Activated CD4-positive, alpha-beta T cell treated with anti-CD3 and anti-CD28 coated beads, Interleukin-2, Interleukin-4, amounts not matched to agents 100 ng/mL and 50 ng/mL, durations not matched to agents 16 hours and 8 hours (primary cell): ENCODE data around the gene SLC9A8.
"Not testable (repeated sequence)": the region's sequence is repeated elsewhere in the genome, so short reads cannot be mapped to it uniquely, and the experiment has no call there.

Experiments
- DNase-seq: peaks from one replicate; pipeline ENCODE4 v3.0.0-alpha.2; 2020; ENCODE audit warnings: low spot score

Gene SLC9A8

GRCh38 chr20:49893242-49894072, 80.8 kb downstream of the SLC9A8 start:
- DNase-seq = peak; percentile 44

- peak; percentile 73 for DNase-seq
These were observed 81.4 kb downstream of the SLC9A8 start for GRCh38 chr20:49894073-49894470.

- not testable (repeated sequence) for DNase-seq
These were observed 83.0 kb downstream of the SLC9A8 start for GRCh38 chr20:49895474-49896093.

- DNase-seq = no peak
These were observed 83.6 kb downstream of the SLC9A8 start for GRCh38 chr20:49896204-49896603.

- no peak for DNase-seq
These were observed 87.1 kb downstream of the SLC9A8 start for GRCh38 chr20:49899541-49900383.

GRCh38 chr20:49901588-49901987, 89.0 kb downstream of the SLC9A8 start:
- DNase-seq = no peak

GRCh38 chr20:49904440-49905214, 92.0 kb downstream of the SLC9A8 start:
- no peak for DNase-seq

- DNase-seq = no peak
These were observed 92.9 kb downstream of the SLC9A8 start for GRCh38 chr20:49905415-49906091.

GRCh38 chr20:49906101-49906604, 93.5 kb downstream of the SLC9A8 start:
- no peak for DNase-seq

- DNase-seq = no peak
These were observed 94.1 kb downstream of the SLC9A8 start for GRCh38 chr20:49906615-49907154.

- no peak for DNase-seq
These were observed 95.0 kb downstream of the SLC9A8 start for GRCh38 chr20:49907405-49908257.

- no peak for DNase-seq
These were observed 95.6 kb downstream of the SLC9A8 start for GRCh38 chr20:49908258-49908565.

GRCh38 chr20:49909499-49910339, 97.1 kb downstream of the SLC9A8 start:
- no peak for DNase-seq

GRCh38 chr20:49910340-49910706, 97.7 kb downstream of the SLC9A8 start:
- DNase-seq = no peak

GRCh38 chr20:49913399-49914047, 100.9 kb downstream of the SLC9A8 start:
- no peak for DNase-seq

- no peak for DNase-seq
These were observed 101.9 kb downstream of the SLC9A8 start for GRCh38 chr20:49914310-49915117.

GRCh38 chr20:49915118-49915379, 102.4 kb downstream of the SLC9A8 start:
- DNase-seq = no peak
